Astrocyte (in vitro differentiated cells and primary cell): ENCODE measurements around the gene NHLRC2. TPM values are rescaled to one million over a fixed set of nuclear protein-coding genes. Genes with fewer than 3 reads are reported as not detected.
"Not testable (repeated sequence)": the region's sequence is repeated elsewhere in the genome, so short reads cannot be mapped to it uniquely, and the experiment has no call there.

Source experiments
- DNase-seq: peaks from one replicate; pipeline ENCODE4 v3.0.0-alpha.2; 2010; ENCODE audit warnings: low read depth
- FAIRE-seq: peaks from 2 replicates; lab custom pipeline; 2011; peaks lifted over from hg19 to GRCh38; lab: Jason Lieb, UNC
- H2AFZ ChIP-seq: 2 replicates; pipeline ENCODE4 v1.6.0; 2012; ENCODE audit warnings: low read depth, low read length, inconsistent platforms
- H3K27ac ChIP-seq: 2 replicates; pipeline ENCODE4 v1.5.1; 2011; ENCODE audit warnings: low read depth, low read length, inconsistent platforms
- H3K27me3 ChIP-seq: 2 replicates; pipeline ENCODE4 v1.6.0; 2011; ENCODE audit warnings: low read length, inconsistent platforms; ENCODE audit not compliant: insufficient read depth
- H3K36me3 ChIP-seq: 2 replicates; pipeline ENCODE4 v1.5.1; 2011; ENCODE audit warnings: low read length, inconsistent platforms; ENCODE audit not compliant: insufficient read depth
- H3K4me1 ChIP-seq: 2 replicates; pipeline ENCODE4 v1.5.1; 2011; ENCODE audit warnings: low read length, inconsistent platforms; ENCODE audit not compliant: insufficient read depth
- H3K4me2 ChIP-seq: 2 replicates; pipeline ENCODE4 v1.6.0; 2012; ENCODE audit warnings: low read length, inconsistent platforms
- H3K4me3 ChIP-seq: 2 replicates; pipeline ENCODE4 v1.5.1; 2011; ENCODE audit warnings: low read depth, mild to moderate bottlenecking, low read length, inconsistent platforms; ENCODE audit not compliant: insufficient read depth
- H3K79me2 ChIP-seq: 2 replicates; pipeline ENCODE4 v1.6.0; 2012; ENCODE audit warnings: mild to moderate bottlenecking, low read length, inconsistent platforms; ENCODE audit not compliant: insufficient read depth
- H3K9ac ChIP-seq: 2 replicates; pipeline ENCODE4 v1.6.0; 2012; ENCODE audit warnings: mild to moderate bottlenecking, low read length, inconsistent platforms
- H3K9me3 ChIP-seq: 2 replicates; pipeline ENCODE4 v1.5.1; 2012; ENCODE audit warnings: low read depth, mild to moderate bottlenecking, low read length, inconsistent platforms; ENCODE audit not compliant: insufficient read depth
- H4K20me1 ChIP-seq: 2 replicates; pipeline ENCODE4 v1.6.0; 2012; ENCODE audit warnings: low read length, inconsistent platforms; ENCODE audit not compliant: insufficient read depth
- H3K27ac Mint-ChIP-seq: one replicate; pipeline ENCODE4 v1.8.0; 2021; ENCODE audit warnings: mild to moderate bottlenecking, mixed read lengths; ENCODE audit not compliant: unreplicated experiment
- H3K27me3 Mint-ChIP-seq: one replicate; pipeline ENCODE4 v1.8.0; 2021; ENCODE audit warnings: low read depth, mixed read lengths; ENCODE audit not compliant: unreplicated experiment
- H3K36me3 Mint-ChIP-seq: one replicate; pipeline ENCODE4 v1.8.0; 2021; ENCODE audit warnings: low read depth, mixed read lengths; ENCODE audit not compliant: unreplicated experiment
- H3K4me1 Mint-ChIP-seq: one replicate; pipeline ENCODE4 v1.8.0; 2021; ENCODE audit warnings: low read depth, mixed read lengths; ENCODE audit not compliant: unreplicated experiment
- H3K4me3 Mint-ChIP-seq: one replicate; pipeline ENCODE4 v1.8.0; 2021; ENCODE audit warnings: mild to moderate bottlenecking, moderate library complexity, mixed read lengths; ENCODE audit not compliant: unreplicated experiment
- H3K9me3 Mint-ChIP-seq: one replicate; pipeline ENCODE4 v1.8.0; 2021; ENCODE audit warnings: mild to moderate bottlenecking, mixed read lengths; ENCODE audit not compliant: unreplicated experiment
- EZH2 ChIP-seq: IDR thresholded peaks from 2 replicates; pipeline ENCODE4 v1.6.1; 2012; ENCODE audit warnings: mild to moderate bottlenecking, low read length, inconsistent platforms; ENCODE audit not compliant: insufficient read depth
- total RNA-seq: library from RNA; stranded (reverse); gene quantifications from 2 replicates; pipeline ENCODE4 v1.2.1, GENCODE V29; 2021
- TF ChIP-seq, protein P1 (sequence below): IDR thresholded peaks from 2 replicates; pipeline ENCODE4 v1.5.1; 2011; ENCODE audit warnings: low read depth, mild to moderate bottlenecking, inconsistent platforms, low read length, moderate library complexity; ENCODE audit not compliant: insufficient read depth

The NHLRC2 gene
- total RNA-seq, 1 donor from 2014 or later, result 16.9 TPM

DNA sequence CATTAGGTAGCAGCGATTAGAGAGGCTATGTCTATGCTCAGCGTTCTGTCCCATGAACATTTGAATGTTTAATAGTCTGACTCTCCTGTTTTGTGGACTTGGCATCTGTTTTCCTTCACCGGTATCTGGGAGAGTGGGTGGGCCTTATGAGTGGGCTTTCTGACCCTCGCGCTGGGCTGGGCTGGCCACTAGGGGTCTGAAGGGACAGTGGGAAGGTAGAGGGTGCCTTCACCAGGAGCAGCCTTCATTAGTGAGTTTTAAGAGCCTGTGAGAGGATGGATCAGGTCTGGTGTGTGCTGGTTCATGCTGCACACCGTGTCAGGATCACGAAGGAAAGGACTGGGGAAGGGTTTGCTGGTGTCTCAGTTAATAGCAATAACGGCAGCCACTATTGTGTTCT is 34.0 kb upstream of the NHLRC2 start:
- no peak overlapping the region for H3K4me2 ChIP-seq
- H3K27me3 ChIP-seq, result no peaks in the 10 kb centered on the region
- H2AFZ ChIP-seq, result no peak overlapping the region
- H3K27ac ChIP-seq, result no peak overlapping the region
- no peaks in the 10 kb centered on the region for H3K9me3 ChIP-seq
- no peaks in the 10 kb centered on the region for H3K9me3 Mint-ChIP-seq
- FAIRE-seq (no peak), DNase-seq (no peak)
- H3K4me3 ChIP-seq, result no peak overlapping the region
- no peaks in the 10 kb centered on the region for H3K36me3 ChIP-seq
- no peaks in the 10 kb centered on the region for H3K4me1 Mint-ChIP-seq
- no peaks in the 10 kb centered on the region for H3K36me3 Mint-ChIP-seq
- H3K27me3 Mint-ChIP-seq, result peaks cover 22% of the 10 kb centered on the region
- H3K4me3 Mint-ChIP-seq, result no peak overlapping the region
- no peak overlapping the region for H3K27ac Mint-ChIP-seq
- TF ChIP-seq, protein P1, sequence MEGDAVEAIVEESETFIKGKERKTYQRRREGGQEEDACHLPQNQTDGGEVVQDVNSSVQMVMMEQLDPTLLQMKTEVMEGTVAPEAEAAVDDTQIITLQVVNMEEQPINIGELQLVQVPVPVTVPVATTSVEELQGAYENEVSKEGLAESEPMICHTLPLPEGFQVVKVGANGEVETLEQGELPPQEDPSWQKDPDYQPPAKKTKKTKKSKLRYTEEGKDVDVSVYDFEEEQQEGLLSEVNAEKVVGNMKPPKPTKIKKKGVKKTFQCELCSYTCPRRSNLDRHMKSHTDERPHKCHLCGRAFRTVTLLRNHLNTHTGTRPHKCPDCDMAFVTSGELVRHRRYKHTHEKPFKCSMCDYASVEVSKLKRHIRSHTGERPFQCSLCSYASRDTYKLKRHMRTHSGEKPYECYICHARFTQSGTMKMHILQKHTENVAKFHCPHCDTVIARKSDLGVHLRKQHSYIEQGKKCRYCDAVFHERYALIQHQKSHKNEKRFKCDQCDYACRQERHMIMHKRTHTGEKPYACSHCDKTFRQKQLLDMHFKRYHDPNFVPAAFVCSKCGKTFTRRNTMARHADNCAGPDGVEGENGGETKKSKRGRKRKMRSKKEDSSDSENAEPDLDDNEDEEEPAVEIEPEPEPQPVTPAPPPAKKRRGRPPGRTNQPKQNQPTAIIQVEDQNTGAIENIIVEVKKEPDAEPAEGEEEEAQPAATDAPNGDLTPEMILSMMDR, result no peak
- TF ChIP-seq EZH2, result no peak
- no peaks in the 10 kb centered on the region for H4K20me1 ChIP-seq
- H3K4me1 ChIP-seq, result no peaks in the 10 kb centered on the region
- H3K79me2 ChIP-seq, result no peaks in the 10 kb centered on the region
- H3K9ac ChIP-seq, result no peak overlapping the region

DNA sequence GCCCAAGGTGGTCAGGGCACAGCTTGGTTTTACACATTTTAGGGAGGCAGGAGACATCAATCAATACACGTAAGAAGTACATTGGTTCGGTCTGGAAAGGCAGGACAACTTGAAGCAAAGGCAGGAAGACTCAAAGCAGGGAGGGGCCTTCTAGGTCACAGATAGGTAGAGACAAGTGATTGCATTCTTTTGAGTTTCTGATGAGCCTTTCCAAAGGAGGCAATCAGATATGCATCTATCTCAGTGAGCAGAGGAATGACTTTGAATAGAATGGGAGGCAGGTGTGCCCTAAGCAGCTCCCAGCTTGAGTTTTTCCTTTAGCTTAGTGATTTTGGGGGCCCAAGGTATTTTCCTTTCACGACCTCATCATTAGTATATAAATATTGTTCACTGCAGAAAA is 33.2 kb upstream of the NHLRC2 start:
- not testable (repeated sequence) for DNase-seq, H3K36me3 Mint-ChIP-seq, H3K27me3 ChIP-seq, H3K79me2 ChIP-seq, H2AFZ ChIP-seq, H3K27ac ChIP-seq, H3K27ac Mint-ChIP-seq, H3K4me3 Mint-ChIP-seq, H3K4me3 ChIP-seq, H3K4me1 Mint-ChIP-seq, H3K9ac ChIP-seq, H3K9me3 Mint-ChIP-seq, H3K4me2 ChIP-seq, H3K4me1 ChIP-seq, FAIRE-seq, H4K20me1 ChIP-seq, H3K36me3 ChIP-seq, H3K9me3 ChIP-seq
- peaks cover 22% of the 10 kb centered on the region for H3K27me3 Mint-ChIP-seq

DNA sequence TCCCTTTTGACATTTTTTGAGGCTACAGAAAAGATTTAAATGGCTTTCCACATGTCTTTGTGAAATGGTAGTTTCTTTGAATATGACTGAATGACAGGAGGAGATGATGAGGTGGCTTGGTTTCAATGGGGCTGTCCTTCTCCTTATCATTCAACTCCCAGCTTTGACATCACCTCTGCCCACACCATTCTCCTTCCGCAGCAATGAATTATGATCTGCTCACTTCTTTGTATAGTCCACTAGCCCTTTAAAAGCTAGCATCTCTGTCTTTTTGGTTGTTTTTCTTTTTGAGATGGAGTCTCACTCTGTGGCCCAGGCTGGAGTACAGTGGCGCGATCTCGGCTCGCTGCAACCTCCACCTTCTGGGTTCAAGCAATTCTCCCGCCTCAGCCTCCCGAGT is 32.3 kb upstream of the NHLRC2 start:
- Mint-ChIP-seq H3K27ac (no peak overlapping the region), H3K4me1 (no peaks in the 10 kb centered on the region), H3K9me3 (no peaks in the 10 kb centered on the region), H3K27me3 (peaks cover 19% of the 10 kb centered on the region), H3K4me3 (no peak overlapping the region), H3K36me3 (no peaks in the 10 kb centered on the region)
- Histone ChIP-seq H3K9ac (no peak overlapping the region), H3K27me3 (no peaks in the 10 kb centered on the region), H3K4me1 (no peaks in the 10 kb centered on the region), H3K4me3 (no peak overlapping the region), H2AFZ (no peak overlapping the region), H4K20me1 (no peaks in the 10 kb centered on the region), H3K9me3 (no peaks in the 10 kb centered on the region), H3K79me2 (no peaks in the 10 kb centered on the region), H3K36me3 (no peaks in the 10 kb centered on the region), H3K27ac (no peak overlapping the region), H3K4me2 (no peak overlapping the region)
- DNase-seq, result no peak
- no peak for FAIRE-seq
- TF ChIP-seq, protein P1, result no peak
- TF ChIP-seq EZH2, result no peak
